ENCODE measurements around the gene PRRX2.

PRRX2 gene

GRCh38 chr9:129719135-129719534, 53.7 kb downstream of the PRRX2 start:
- TF ChIP-seq CTCF (IDR thresholded peaks at IDR 0.05; ENCODE audit: low read depth, low read length, missing control alignments): no peak
- DNase-seq (ENCODE audit: extremely low read depth, low read depth): no peak
- H3K4me3 ChIP-seq (replicated peaks; ENCODE audit: low read depth, low read length): no peak overlapping the region

GRCh38 chr9:129720181-129720864, 54.9 kb downstream of the PRRX2 start:
- no peak for TF ChIP-seq CTCF (IDR thresholded peaks at IDR 0.05; ENCODE audit: low read depth, low read length, missing control alignments)
- DNase-seq (ENCODE audit: extremely low read depth, low read depth): no peak

GRCh38 chr9:129720865-129721545, 55.6 kb downstream of the PRRX2 start:
- H3K4me3 ChIP-seq (replicated peaks; ENCODE audit: low read depth, low read length): no peak overlapping the region
- DNase-seq (ENCODE audit: extremely low read depth, low read depth): no peak
- TF ChIP-seq CTCF (IDR thresholded peaks at IDR 0.05; ENCODE audit: low read depth, low read length, missing control alignments): no peak

More at GRCh38 chr9:129720181-129720864, 54.9 kb downstream of the PRRX2 start:
- H3K4me3 ChIP-seq (replicated peaks; ENCODE audit: low read depth, low read length): no peak overlapping the region

- no peak for DNase-seq (ENCODE audit: extremely low read depth, low read depth)
- H3K4me3 ChIP-seq (replicated peaks; ENCODE audit: low read depth, low read length): no peak overlapping the region
- no peak for TF ChIP-seq CTCF (IDR thresholded peaks at IDR 0.05; ENCODE audit: low read depth, low read length, missing control alignments)
These were observed 57.5 kb downstream of the PRRX2 start for GRCh38 chr9:129722913-129723312.

- DNase-seq (ENCODE audit: extremely low read depth, low read depth): no peak
- no peak for TF ChIP-seq CTCF (IDR thresholded peaks at IDR 0.05; ENCODE audit: low read depth, low read length, missing control alignments)
- no peak overlapping the region for H3K4me3 ChIP-seq (replicated peaks; ENCODE audit: low read depth, low read length)
These were observed 59.2 kb downstream of the PRRX2 start for GRCh38 chr9:129724456-129725190.

- peak; percentile 73 for DNase-seq (ENCODE audit: extremely low read depth, low read depth)
- TF ChIP-seq CTCF (IDR thresholded peaks at IDR 0.05; ENCODE audit: low read depth, low read length, missing control alignments): no peak
- H3K4me3 ChIP-seq (replicated peaks; ENCODE audit: low read depth, low read length): no peak overlapping the region
These were observed 60.4 kb downstream of the PRRX2 start for GRCh38 chr9:129725795-129726251.
